Calu3 (cell line): ENCODE data around the gene RBM33. TPM values are rescaled to one million over a fixed set of nuclear protein-coding genes. Genes with fewer than 3 reads are reported as not detected.

Experiments used
- BruUV-seq: library from RNA; stranded (reverse); fragments of 400-500 nt; replicated peaks from 2 replicates; lab custom pipeline; 2021; lab: Mats Ljungman, UMichigan
- CTCF ChIA-PET: fragments of 300-600 bp; sonication (Branson Sonifier 250); formaldehyde crosslinking; loops from one replicate; lab custom pipeline; 2022; ENCODE audit warnings: antibody characterized with exemption; lab: Charles Lee
- DNase-seq: peaks from one replicate; pipeline ENCODE4 v3.0.0; 2022
- H3K27ac Mint-ChIP-seq: one replicate; pipeline ENCODE4 v1.8.0; 2022; ENCODE audit warnings: mixed read lengths; ENCODE audit not compliant: unreplicated experiment
- H3K27me3 Mint-ChIP-seq: one replicate; pipeline ENCODE4 v1.8.0; 2022; ENCODE audit warnings: mixed read lengths; ENCODE audit not compliant: unreplicated experiment
- H3K36me3 Mint-ChIP-seq: one replicate; pipeline ENCODE4 v1.8.0; 2022; ENCODE audit warnings: mild to moderate bottlenecking, moderate library complexity, mixed read lengths; ENCODE audit not compliant: insufficient read depth, unreplicated experiment
- H3K4me1 Mint-ChIP-seq: one replicate; pipeline ENCODE4 v1.8.0; 2022; ENCODE audit warnings: mild to moderate bottlenecking, low read depth, mixed read lengths; ENCODE audit not compliant: unreplicated experiment
- H3K4me3 Mint-ChIP-seq: one replicate; pipeline ENCODE4 v1.8.0; 2022; ENCODE audit warnings: mild to moderate bottlenecking, low read depth, moderate library complexity, mixed read lengths; ENCODE audit not compliant: unreplicated experiment
- H3K9me3 Mint-ChIP-seq: one replicate; pipeline ENCODE4 v1.8.0; 2022; ENCODE audit warnings: low read depth, mixed read lengths; ENCODE audit not compliant: unreplicated experiment
- CTCF ChIP-seq: fragments of 200-600 bp; IDR thresholded peaks from one replicate; pipeline ENCODE4 v1.8.0; 2022; ENCODE audit warnings: antibody characterized with exemption; ENCODE audit not compliant: unreplicated experiment
- intact Hi-C: fragments of 100-400 bp; cut with micrococcal nuclease; formaldehyde crosslinking; loops from one replicate; pipeline ENCODE4 v1.10.0; 2022; ENCODE audit not compliant: unreplicated experiment
- total RNA-seq: library from RNA; stranded (reverse); gene quantifications from 2 replicates; pipeline ENCODE4 v1.2.3, GENCODE V29; 2022

The RBM33 gene
- total RNA-seq, 1 experiment from 2014 or later: 82.9 TPM

DNA sequence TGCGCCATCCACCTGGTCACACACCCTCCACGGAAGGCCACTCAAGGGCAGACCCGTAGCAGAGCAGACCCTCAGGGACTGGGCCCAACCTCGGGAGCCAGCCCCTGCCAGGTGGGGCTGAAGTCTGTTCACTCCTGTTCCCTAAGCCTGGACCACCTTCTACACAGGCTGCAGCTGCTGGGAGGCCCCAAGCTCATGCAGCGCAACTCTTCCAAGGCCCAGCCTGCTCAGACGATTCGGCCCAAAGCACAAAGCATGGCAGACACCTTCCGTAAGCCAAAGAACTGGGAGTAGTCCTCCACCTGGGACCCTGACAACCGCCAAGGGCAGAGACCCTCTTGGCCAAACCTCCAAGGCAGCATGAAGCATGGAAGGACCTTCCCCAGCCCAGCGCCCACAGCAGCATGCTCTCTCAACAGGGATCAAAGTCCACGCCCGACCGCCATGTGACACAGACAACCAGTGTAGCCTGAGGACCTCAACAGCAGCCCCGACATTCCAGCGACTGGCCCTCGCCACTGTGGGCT lies 156.3 kb downstream of the RBM33 start:
- BruUV-seq: no TSS peak
- TF ChIP-seq CTCF: no peak
- no peaks in the 10 kb centered on the region for H3K4me1 Mint-ChIP-seq
- H3K4me3 Mint-ChIP-seq: no peak overlapping the region
- no peaks in the 10 kb centered on the region for H3K9me3 Mint-ChIP-seq
- no peak overlapping the region for H3K27ac Mint-ChIP-seq
- no peaks in the 10 kb centered on the region for H3K27me3 Mint-ChIP-seq
- peaks cover 4% of the 10 kb centered on the region for H3K36me3 Mint-ChIP-seq
- CTCF ChIA-PET: no interaction called here
- intact Hi-C loops: no loop called here
- DNase-seq: no peak

- Mint-ChIP-seq H3K4me1 (no peaks in the 10 kb centered on the region), H3K27me3 (no peaks in the 10 kb centered on the region)
- intact Hi-C loops: no loop called here
Observed at GRCh38 chr7:155802291-155802690, 157.8 kb downstream of the RBM33 start.

GRCh38 chr7:155802906-155803417 lies 158.5 kb downstream of the RBM33 start:
- Mint-ChIP-seq H3K4me3 (peak overlapping the region; percentile 37), H3K9me3 (no peaks in the 10 kb centered on the region), H3K27me3 (no peaks in the 10 kb centered on the region), H3K27ac (no peak overlapping the region), H3K4me1 (no peaks in the 10 kb centered on the region), H3K36me3 (peaks cover 4% of the 10 kb centered on the region)
- no peak for DNase-seq
- CTCF ChIA-PET: no interaction called here
- no peak for TF ChIP-seq CTCF
- intact Hi-C loops: no loop called here
- BruUV-seq: no TSS peak

More at GRCh38 chr7:155802291-155802690, 157.8 kb downstream of the RBM33 start:
- no peak for TF ChIP-seq CTCF
- H3K27ac Mint-ChIP-seq: no peak overlapping the region
- BruUV-seq: no TSS peak
- H3K9me3 Mint-ChIP-seq: no peaks in the 10 kb centered on the region
- no peak overlapping the region for H3K4me3 Mint-ChIP-seq
- peaks cover 4% of the 10 kb centered on the region for H3K36me3 Mint-ChIP-seq
- CTCF ChIA-PET: no interaction called here
- DNase-seq: no peak

GRCh38 chr7:155803418-155804376 lies 159.2 kb downstream of the RBM33 start:
- CTCF ChIA-PET: no interaction called here
- intact Hi-C loops: no loop called here
- DNase-seq: peak; percentile 41
- Mint-ChIP-seq H3K9me3 (no peaks in the 10 kb centered on the region), H3K4me1 (peaks cover 4% of the 10 kb centered on the region), H3K27ac (no peak overlapping the region), H3K27me3 (peaks cover 3% of the 10 kb centered on the region), H3K36me3 (peaks cover 7% of the 10 kb centered on the region), H3K4me3 (peak overlapping the region; percentile 37)
- no peak for TF ChIP-seq CTCF
- no TSS peak for BruUV-seq
